GM21723 (cell line): ENCODE results near the gene NUDT19.
"Not testable (repeated sequence)": the region's sequence is repeated elsewhere in the genome, so short reads cannot be mapped to it uniquely, and the experiment has no call there.

Experiments used
- ATAC-seq: cut with Tn5 transposase; IDR thresholded peaks from one replicate; pipeline ENCODE4 v1.9.1; 2021; ENCODE audit warnings: mild to moderate bottlenecking, moderate library complexity; ENCODE audit not compliant: unreplicated experiment

NUDT19 gene

DNA sequence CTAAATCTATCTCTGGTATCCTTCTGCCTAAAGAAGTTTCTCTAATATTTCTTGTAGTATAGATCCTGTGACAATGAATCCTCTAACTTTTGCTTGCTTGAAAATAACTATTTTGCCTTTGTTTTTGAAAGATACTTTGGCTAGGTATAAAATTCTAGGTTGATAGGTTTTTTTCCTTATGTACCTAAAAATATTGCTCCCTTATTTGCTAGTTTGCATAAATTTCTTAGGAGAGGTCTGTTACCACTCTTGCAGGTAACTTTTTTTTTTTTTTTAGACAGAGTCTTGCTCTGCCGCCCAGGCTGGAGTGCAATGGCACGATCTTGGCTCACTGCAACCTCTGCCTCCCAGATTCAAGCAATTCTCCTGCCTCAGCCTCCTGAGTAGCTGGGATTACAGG lies 12.4 kb downstream of the NUDT19 start:
- not testable (repeated sequence) for ATAC-seq

DNA sequence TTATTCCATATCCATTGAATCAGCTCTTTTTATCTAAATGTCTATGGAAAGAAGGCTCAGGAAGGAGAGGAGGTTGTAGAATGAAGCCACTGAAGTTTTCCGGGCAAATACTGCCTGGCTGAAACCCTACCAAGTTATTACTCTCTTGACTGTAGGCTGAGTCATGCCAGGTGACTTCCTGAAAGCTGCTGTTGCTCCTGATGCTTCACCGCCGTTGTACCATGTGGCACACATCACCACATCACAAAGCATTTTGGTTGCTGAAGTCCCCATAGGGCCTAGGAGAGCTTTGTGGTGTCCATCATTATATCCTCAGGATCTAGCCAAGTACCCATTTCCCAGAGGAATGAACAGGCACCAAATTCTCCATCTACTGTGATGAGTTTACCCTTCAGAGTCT lies 16.8 kb downstream of the NUDT19 start:
- ATAC-seq = no peak

DNA sequence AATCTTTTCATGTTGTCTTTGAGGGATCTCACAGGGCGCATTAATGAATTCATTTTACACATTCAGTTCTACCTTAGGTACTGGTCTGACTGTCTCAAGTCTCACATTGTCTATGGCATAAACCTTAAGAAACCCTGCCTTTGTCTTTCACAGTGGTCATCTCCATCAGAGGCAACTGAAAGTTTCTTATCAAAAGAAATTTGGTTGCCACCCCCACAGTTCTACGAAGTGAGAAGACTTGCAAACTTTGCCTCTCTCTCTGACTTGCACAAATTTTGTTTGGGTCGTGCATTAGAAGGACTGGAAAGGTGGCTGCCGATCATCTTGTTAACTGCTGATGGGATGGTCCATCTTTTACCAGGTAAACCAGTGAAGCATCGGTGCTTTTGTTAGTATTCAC lies 17.4 kb downstream of the NUDT19 start:
- ATAC-seq = no peak

DNA sequence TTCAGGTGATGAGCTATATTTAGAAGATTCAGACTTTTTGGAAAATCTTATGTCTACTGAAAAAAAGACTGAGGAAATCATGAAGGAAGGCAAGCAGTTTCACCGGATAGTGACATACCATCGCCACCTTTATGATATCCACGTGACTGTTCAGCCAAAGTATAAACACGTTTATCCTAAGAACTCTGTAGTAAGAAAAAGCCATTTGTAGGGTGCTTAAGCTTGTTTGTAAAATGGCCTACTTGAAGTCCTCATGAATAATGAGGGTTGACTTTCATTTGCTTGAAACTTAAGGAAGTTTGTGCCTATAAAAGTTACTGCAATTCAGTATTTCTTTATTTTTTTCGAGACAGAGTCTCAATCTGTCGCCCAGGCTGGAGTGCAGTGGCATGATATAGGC lies 20.1 kb downstream of the NUDT19 start:
- ATAC-seq = no peak

DNA sequence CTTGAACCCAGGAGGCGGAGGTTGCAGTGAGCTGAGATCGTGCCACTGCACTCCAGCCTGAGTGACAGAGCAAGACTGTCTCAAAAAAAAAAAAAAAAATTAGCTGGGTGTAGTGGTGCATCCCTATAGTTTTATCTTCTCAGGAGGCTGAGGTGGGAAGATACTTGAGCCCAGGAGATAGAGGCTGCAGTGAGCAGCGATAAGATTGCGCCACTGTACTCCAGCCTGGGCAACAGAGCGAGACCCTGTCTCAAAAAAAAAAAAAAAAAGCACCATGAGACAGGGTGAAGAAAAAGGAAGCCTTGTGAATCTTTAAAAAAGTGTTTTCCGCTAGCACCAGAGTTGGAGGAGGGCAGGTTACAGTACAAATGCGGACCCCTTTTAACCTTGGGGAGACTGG lies 24.6 kb downstream of the NUDT19 start:
- ATAC-seq = not testable (repeated sequence)

DNA sequence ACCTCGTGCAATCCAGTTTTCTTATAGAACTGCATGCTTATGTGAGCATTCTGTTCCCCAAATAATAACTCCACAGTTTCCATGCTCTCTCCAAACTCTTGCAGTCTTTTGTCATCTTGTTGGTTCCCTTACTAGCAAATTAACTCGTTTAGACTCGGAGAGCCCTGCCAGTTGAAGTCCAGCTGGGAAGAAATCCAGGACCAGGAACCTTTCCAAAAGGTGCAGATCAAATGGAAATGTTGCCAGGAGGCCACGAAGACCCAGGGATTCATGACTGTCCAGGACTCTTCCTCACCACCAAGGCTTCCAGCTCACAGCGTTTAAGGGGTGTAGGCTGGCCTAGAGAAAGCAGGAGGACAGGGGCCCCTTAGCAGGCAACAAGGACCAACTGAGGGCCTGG lies 25.9 kb downstream of the NUDT19 start:
- ATAC-seq = no peak

DNA sequence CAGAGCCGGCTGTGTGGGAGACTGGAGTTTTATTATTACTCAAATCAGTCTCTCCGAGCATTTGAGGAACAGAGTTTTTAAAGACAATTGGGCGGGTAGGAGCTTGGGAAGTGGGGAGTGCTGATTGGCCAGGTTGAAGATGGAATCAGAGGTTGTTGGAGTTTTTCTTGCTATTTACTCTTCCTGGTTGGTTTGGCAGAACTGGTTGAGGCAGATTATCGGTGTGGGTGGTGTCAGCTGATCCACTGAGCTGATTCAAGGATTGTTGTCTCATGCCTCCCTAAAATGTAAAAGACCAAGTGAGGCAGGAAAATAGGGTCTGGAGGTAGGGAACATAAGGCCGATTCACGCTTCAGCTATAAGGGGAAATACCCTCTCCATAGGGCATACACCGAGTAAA lies 26.7 kb downstream of the NUDT19 start:
- no peak for ATAC-seq

DNA sequence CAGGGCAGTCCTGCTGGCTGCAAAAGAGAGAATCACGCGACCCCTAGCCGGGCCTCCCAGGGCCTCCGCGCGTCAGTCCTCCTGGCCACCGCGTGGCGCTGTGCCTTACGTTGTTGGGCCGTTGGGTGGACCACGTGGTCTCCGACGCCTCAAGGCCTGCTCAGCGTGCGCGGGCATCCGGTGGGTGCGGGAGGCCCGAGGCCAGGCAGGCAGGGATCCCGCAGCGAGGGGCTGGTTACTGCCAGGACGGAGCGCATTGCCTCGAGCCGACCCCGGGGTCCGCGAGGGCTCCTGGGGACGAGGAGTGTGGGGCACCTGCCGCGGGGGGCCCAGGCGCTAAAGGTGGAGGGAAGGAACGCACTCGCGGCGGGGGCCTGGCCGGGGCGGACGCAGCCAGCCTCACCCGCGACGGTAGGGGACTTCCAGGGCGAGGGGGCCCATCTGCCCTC lies 28.0 kb downstream of the NUDT19 start, which contains the start of gene TDRD12:
TSS of gene TDRD12 (plus strand) at position 157 of the 449 bp plus-strand sequence. CDS start 306 bp downstream, outside the sequence.
- ATAC-seq = no peak

DNA sequence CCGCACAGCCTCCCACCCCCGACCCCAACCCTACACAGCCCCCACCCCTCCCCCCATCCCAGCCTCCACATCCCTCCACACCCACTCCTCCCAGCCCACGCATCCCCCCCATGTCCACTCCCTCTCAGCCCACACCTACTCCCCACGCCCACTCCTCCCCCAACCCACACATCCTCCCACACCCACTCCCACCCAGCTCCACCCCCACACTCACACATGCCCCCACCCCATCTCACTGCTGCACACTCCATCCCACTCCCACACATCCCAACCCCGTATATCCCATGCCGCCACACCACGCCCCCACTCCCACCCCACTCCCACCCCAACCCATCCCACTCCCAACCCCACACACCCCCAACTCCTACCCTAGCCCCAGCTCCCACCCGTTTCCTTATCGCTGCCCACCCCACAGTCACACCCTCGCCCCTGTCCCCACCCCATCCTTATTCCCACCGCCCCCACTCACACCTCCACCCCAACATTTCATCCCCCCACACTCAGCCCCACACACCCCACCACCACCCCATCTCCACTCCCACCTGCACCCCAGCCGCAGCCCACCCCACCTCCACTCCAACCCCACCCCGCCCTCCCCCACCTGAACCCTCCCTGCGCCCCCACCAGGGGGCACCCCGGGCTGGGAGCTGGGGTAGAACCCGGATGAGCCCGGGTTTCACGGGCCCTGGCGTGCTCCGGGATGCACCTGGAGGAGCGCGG lies 28.8 kb downstream of the NUDT19 start:
- ATAC-seq = no peak

DNA sequence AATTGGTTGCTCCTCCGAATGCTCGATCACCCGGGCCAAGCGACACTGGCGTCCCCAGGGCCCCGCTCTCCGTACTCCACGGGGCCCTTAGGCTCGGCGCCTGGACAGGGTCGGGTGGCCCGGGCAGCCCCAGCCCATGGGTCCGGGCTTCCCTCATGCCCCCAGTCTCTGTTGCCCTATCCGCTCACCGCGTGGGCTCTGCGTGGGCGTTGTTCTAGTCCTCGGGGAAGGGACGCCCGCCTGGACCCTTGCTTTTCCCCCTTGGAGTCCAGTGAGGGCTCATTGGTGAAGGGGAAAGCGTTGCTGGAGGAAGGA lies 29.3 kb downstream of the NUDT19 start:
- ATAC-seq = no peak

DNA sequence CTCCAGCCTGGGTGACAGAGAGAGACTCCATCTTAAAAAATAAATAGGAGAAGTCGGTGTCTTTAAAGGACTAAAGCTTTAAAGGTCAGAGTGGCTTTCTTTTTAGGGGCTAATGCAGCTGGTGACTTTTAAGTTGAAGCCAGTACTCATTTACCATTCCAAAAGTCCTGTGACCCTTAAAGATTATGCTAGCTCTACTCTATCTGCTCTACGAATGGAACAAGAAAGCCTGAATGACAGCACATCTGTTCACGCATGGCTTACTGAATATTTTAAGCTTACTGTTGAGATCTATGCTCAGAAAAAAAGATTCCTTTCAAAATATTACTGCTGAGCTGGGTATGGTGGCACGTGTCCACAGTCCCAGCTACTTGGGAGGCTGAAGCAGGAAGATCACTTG lies 44.3 kb downstream of the NUDT19 start:
- no peak for ATAC-seq

DNA sequence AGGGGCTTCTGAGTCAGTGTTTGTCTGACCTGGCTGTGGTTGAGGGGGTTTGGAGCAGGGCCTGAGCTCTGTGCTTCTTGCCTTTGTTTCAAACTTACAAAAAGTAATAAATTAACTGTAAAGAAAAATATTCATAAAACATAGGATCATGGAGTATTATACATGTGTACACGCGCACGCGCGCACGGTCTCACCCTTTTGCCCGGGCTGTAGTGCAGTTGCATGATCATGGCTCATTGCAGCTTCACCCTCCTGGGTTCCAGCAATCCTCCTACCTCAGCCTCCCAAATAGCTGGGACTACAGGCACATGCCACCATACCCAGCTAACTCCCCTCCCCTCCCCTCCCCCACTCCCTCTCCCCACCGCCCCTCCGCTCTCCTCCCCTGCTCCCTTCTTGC lies 51.4 kb downstream of the NUDT19 start:
- no peak for ATAC-seq

DNA sequence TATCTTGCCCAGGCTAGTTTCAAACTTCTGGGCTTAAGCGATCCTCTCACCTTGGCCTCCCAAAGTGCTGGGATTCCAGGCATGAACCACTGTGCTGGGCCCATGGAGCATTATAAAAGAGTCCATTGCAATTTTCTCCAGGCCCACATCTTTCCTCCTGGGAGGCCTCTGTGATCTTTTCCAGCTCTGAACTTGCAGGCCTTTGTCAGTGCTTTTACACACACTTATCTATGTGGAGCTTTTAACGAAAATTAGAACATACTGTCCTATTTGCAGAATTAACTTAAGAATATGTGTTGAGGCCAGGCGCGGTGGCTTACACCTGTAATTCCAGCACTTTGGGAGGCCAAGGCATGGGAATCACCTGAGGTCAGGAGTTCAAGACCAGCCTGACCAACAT lies 51.8 kb downstream of the NUDT19 start:
- ATAC-seq = no peak

DNA sequence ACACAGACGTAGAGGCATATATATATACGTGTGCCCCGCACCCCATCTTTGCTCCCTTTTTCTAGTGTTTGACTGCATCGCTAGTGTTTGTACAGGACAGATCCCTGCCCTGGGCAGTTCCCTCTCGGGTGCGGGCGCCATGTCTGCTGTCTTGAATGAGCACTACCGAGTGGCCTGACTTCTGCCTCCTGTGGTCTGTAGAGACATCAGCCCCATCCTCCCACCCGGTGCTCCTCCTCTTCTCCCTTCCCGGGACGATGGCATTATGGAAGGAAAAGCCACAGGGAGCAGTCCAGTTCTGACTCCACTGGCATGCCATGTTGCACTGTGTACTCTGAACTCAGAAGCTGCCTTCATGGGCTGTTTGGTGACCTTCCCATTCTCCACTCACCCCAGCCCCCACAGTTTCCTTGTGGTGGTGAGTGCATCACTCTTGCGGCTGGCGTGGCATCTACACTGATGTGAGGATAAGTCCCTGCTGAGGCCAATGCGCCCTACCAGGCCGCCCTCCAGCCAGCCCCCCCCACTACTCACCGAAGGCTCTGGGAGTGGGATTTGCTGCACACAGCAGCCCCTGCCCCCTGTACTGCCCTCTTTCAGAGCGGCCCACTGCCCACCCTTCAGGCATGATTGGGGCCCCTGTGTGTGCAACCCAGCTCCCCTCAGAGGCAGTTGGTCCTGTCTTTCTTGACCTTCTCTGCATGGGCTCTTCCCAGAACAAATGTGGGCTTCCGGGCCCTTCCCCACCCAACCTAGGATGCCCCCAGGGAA lies 53.1 kb downstream of the NUDT19 start:
- no peak for ATAC-seq

DNA sequence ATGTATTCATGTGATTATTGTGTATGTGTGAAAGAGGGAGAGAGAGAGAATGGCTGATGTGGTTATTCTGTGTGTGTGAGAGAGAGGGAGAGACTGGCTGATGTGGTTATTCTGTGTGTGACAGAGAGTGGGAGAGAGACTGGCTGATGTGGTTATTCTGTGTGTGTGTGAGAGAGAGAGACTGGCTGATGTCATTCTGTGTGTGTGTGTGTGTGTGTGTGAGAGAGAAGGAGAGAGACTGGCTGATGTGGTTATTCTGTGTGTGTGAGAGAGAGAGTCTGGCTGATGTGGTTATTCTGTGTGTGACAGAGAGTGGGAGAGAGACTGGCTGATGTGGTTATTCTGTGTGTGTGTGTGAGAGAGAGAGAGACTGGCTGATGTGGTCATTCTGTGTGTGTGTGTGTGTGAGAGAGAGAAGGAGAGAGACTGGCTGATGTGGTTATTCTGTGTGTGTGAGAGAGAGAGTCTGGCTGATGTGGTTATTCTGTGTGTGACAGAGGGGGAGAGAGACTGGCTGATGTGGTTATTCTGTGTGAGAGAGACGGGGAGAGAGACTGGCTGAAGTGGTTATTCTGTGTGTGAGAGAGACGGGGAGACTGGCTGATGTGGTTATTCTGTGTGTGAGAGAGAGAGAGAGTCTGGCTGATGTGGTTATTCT lies 54.1 kb downstream of the NUDT19 start:
- not testable (repeated sequence) for ATAC-seq

DNA sequence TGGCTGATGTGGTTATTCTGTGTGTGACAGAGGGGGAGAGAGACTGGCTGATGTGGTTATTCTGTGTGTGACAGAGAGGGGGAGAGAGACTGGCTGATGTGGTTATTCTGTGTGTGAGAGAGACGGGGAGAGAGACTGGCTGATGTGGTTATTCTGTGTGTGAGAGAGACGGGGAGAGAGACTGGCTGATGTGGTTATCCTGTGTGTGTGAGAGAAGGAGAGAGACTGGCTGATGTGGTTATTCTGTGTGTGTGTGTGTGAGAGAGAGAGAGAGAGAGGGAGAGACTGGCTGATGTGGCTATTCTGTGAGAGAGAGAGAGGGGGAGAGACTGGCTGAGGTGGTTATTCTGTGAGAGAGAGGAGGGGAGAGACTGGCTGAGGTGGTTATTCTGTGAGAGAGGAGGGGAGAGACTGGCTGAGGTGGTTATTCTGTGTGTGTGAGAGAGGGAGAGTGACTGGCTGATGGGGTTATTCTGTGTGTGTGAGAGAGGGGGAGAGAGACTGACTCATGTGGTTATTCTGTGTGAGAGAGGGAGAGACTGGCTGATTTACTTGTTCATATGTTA lies 55.1 kb downstream of the NUDT19 start:
- not testable (repeated sequence) for ATAC-seq

DNA sequence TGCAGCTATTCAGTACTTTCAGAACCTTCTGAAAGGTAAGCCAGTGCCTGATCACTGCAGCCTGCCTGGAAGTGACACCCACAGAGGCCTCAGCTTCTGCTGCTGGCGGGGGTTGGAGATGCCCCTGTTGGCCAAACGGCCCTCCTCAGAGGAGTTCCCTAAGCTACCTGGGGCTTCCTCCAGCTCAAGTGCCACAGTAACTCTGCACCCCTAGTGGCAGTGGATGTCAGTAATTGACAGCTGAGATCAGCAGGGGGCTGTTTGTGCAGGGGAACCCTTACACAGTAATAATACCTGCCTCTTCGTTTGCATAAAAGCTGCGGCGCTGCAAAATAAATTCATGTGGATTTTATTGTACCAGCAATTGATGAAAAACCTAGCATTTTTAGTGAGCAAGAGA lies 56.9 kb downstream of the NUDT19 start:
- no peak for ATAC-seq

DNA sequence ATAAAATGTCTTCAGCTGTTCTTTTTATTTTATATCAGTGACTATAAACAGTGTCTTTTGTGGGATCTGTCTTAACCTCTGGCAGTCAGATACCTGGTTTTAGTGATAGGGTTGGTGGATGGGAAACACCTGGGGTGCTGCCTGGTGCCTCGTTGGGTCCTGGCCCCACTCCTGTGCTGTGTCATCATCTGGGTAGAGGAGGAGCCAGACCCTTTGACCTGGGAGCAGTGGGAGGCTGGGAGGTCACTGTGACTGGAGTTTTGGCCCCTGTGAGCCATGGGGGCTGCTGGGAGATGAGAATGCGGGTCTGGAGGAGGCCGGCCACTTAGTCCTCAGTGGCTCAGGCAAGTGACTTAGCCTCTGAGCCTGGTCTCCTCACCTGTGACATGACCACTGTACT lies 57.3 kb downstream of the NUDT19 start:
- ATAC-seq = no peak

DNA sequence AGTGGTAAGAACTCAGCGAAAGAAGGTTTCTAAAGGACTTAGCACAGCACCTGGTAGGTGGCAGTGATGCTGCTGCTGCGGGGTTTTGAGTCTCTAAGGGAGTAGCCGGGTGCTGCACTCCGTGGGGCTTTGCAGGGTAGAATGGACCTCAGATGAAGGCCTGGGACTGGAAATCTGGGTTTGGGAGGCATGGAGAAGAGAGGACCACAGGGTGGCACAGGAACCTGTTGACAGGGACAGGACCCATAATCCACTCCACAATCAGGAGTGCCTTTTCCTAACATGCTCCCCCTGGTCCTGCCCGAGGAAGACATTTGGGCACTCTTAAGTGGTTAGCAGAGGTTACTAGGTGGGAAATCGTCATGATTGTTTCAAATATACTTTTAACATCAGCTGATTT lies 57.7 kb downstream of the NUDT19 start:
- ATAC-seq = no peak

DNA sequence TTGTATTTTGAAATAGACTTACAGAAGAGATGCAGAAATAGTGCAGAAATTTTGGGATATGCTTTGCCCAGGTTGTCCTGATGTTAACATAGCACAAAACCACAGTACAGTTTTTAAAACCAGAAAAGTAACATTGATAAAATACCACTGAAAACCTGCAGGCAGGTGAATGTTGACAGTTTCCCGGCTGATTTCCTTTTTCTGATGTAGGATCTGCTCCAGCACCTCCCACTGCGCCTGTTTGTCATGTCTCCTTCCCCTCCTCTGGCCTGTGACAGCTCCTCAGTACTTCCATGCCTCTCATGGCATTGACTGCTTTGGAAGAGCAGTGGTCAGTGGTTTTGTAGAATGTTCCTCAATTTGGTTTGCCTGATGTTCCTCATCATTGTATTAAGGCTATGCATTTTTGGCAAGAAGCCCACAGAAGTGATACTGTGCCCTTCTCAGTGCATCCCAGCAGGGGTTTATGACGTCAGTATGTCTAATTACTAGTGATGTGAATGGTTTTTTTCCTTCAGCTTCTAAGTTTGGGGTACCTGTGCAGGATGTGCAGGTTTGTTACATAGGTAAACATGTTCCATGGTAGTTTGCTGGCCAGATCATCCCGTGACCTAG lies 58.9 kb downstream of the NUDT19 start:
- ATAC-seq = no peak

DNA sequence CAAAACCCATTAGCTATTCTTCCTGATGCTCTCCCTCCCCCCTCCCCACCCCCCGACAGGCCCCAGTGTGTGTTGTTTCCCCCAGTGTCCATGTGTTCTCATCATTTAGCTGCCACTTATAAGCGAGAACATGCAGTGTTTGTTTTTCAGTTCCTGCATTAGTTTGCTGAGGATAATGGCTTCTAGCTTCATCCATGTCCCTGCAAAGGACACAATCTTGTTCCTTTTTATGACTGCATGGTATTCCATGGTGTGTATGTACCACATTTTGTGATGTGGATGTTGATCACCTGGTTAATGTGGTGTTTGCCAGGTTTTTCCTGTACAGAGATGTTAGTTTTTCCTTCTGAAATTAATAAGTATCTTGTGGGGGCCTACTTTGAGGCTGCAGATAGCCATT lies 59.4 kb downstream of the NUDT19 start:
- no peak for ATAC-seq
